ENCODE results near the gene ARHGDIB.
A peak's percentile ranks its signal among the peaks of the same experiment; 100 is the strongest.

The ARHGDIB gene

GRCh38 chr12:14982991-14983390 lies 21.6 kb upstream of the ARHGDIB start:
- no peak for DNase-seq (ENCODE audit: low read depth)

GRCh38 chr12:14982562-14982961 lies 21.2 kb upstream of the ARHGDIB start:
- DNase-seq (ENCODE audit: low read depth): no peak

GRCh38 chr12:14981049-14981448 lies 19.6 kb upstream of the ARHGDIB start:
- no peak for DNase-seq (ENCODE audit: low read depth)

GRCh38 chr12:14979468-14979867 lies 18.1 kb upstream of the ARHGDIB start:
- DNase-seq (ENCODE audit: low read depth): no peak

- DNase-seq (ENCODE audit: low read depth): no peak
Observed at GRCh38 chr12:14976658-14977057, 15.3 kb upstream of the ARHGDIB start.

GRCh38 chr12:14975457-14975856 lies 14.1 kb upstream of the ARHGDIB start:
- no peak for DNase-seq (ENCODE audit: low read depth)

GRCh38 chr12:14974633-14975032 lies 13.2 kb upstream of the ARHGDIB start:
- no peak for DNase-seq (ENCODE audit: low read depth)

- DNase-seq (ENCODE audit: low read depth): no peak
Observed at GRCh38 chr12:14972816-14973215, 11.4 kb upstream of the ARHGDIB start, which contains the start of gene PDE6H. Gene PDE6H, plus strand, starts transcription at chr12:14973042. Its CDS starts 4,971 bp downstream, at chr12:14978013.

- no peak for DNase-seq (ENCODE audit: low read depth)
Observed at GRCh38 chr12:14970473-14970872, 9.1 kb upstream of the ARHGDIB start.

GRCh38 chr12:14968478-14968877 lies 7.1 kb upstream of the ARHGDIB start:
- no peak for DNase-seq (ENCODE audit: low read depth)

- DNase-seq (ENCODE audit: low read depth): no peak
Observed at GRCh38 chr12:14965221-14965620, 3.8 kb upstream of the ARHGDIB start.

GRCh38 chr12:14964406-14964805 lies 3.0 kb upstream of the ARHGDIB start:
- no peak for DNase-seq (ENCODE audit: low read depth)

GRCh38 chr12:14963520-14963919 lies 2.1 kb upstream of the ARHGDIB start:
- no peak for DNase-seq (ENCODE audit: low read depth)

- no peak for DNase-seq (ENCODE audit: low read depth)
Observed at GRCh38 chr12:14962797-14963196, 1.4 kb upstream of the ARHGDIB start.

GRCh38 chr12:14962153-14962539 lies 745 bp upstream of the ARHGDIB start:
- DNase-seq (ENCODE audit: low read depth): no peak

GRCh38 chr12:14960548-14961465 lies 594 bp downstream of the ARHGDIB start:
- DNase-seq (ENCODE audit: low read depth): peak; percentile 38

- no peak for DNase-seq (ENCODE audit: low read depth)
Observed at GRCh38 chr12:14959916-14960496, 1.4 kb downstream of the ARHGDIB start.

- DNase-seq (ENCODE audit: low read depth): no peak
Observed at GRCh38 chr12:14959463-14959862, 1.9 kb downstream of the ARHGDIB start.

- DNase-seq (ENCODE audit: low read depth): no peak
Observed at GRCh38 chr12:14959126-14959440, 2.3 kb downstream of the ARHGDIB start.

GRCh38 chr12:14958361-14959125 lies 2.9 kb downstream of the ARHGDIB start:
- no peak for DNase-seq (ENCODE audit: low read depth)

- no peak for DNase-seq (ENCODE audit: low read depth)
Observed at GRCh38 chr12:14957551-14958168, 3.7 kb downstream of the ARHGDIB start.

GRCh38 chr12:14956905-14957304 lies 4.5 kb downstream of the ARHGDIB start:
- DNase-seq (ENCODE audit: low read depth): no peak

Measured in T-helper 22 cell (primary cell).